ENCODE measurements around the gene FBF1.

DNA sequence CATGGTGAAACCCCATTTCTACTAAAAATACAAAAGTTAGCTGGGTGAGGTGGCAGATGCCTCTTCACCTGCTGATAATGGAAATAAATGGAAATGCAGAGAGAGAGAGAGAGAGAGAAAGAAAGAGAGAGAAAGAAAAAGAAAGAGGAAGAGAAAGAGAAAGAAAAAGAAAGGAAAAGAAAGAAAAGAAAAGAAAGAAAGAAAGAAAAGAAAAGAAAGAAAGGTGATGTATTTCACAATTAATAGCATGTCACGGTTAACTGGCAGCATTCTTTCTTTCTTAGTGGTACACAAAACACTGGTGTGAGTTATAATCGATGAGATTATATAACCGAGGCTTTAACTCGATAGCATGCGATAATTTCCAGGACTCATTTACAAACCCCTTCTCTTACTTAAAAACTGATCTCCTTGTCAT, 34.9 kb upstream of the FBF1 start:
- TF ChIP-seq POLR2A (IDR thresholded peaks at IDR 0.05) = no peak
- TF ChIP-seq, protein P1, sequence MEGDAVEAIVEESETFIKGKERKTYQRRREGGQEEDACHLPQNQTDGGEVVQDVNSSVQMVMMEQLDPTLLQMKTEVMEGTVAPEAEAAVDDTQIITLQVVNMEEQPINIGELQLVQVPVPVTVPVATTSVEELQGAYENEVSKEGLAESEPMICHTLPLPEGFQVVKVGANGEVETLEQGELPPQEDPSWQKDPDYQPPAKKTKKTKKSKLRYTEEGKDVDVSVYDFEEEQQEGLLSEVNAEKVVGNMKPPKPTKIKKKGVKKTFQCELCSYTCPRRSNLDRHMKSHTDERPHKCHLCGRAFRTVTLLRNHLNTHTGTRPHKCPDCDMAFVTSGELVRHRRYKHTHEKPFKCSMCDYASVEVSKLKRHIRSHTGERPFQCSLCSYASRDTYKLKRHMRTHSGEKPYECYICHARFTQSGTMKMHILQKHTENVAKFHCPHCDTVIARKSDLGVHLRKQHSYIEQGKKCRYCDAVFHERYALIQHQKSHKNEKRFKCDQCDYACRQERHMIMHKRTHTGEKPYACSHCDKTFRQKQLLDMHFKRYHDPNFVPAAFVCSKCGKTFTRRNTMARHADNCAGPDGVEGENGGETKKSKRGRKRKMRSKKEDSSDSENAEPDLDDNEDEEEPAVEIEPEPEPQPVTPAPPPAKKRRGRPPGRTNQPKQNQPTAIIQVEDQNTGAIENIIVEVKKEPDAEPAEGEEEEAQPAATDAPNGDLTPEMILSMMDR (IDR thresholded peaks at IDR 0.05) = no peak
